Suppressor macrophage (primary cell): ENCODE results near the gene SMIM12.

Experiments
- DNase-seq, 4 experiments: peaks; one replicate each; pipeline ENCODE4 v3.0.0-alpha.2; 2020 to 2022
- total RNA-seq, 17 experiments: gene quantifications; one replicate each; lab custom pipeline; 2026; ENCODE audit warnings: mixed read lengths in 6 of 17, inconsistent platforms in 3 of 17; lab: John Stamatoyannopoulos, UW

Gene SMIM12, protein sequence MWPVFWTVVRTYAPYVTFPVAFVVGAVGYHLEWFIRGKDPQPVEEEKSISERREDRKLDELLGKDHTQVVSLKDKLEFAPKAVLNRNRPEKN
- 34.8 to 64.9 (median 47.2) reads per million in 17 experiments for total RNA-seq

GRCh38 chr1:34859446-34860200 is at the start of gene SMIM12:
TSS of gene SMIM12 (minus strand) at chr1:34859749. CDS start at chr1:34855977, 3,772 bp downstream.
- peak; percentile 96 to 98 (median 98) for DNase-seq

- DNase-seq = no peak
These were observed 48.8 kb upstream of the SMIM12 start for GRCh38 chr1:34908369-34908768.

- DNase-seq = no peak
These were observed 48.0 kb upstream of the SMIM12 start for GRCh38 chr1:34907487-34908090.

DNA sequence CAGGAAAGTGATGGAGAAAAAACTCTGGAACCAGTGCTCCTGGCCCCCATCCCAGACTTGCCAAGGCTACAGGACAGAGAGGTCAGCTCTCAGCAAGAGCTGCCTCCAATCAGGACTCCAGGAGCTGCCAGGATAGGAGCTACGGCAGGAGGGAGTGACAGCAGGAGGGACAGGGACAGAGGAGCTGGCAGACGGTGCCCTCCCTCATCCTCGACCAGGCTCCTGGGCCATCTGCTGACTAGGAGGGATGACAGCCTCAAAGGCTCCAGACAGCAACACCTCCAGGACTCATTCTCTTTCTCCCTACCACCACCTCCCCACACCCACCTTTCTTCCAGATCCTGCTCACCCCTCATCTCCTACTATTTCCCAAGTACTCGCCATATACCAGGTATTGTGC is 47.2 kb upstream of the SMIM12 start:
- no peak for DNase-seq

- no peak for DNase-seq
These were observed 46.7 kb upstream of the SMIM12 start for GRCh38 chr1:34906222-34906621.

GRCh38 chr1:34905098-34905459 is 45.5 kb upstream of the SMIM12 start:
- DNase-seq = no peak

DNA sequence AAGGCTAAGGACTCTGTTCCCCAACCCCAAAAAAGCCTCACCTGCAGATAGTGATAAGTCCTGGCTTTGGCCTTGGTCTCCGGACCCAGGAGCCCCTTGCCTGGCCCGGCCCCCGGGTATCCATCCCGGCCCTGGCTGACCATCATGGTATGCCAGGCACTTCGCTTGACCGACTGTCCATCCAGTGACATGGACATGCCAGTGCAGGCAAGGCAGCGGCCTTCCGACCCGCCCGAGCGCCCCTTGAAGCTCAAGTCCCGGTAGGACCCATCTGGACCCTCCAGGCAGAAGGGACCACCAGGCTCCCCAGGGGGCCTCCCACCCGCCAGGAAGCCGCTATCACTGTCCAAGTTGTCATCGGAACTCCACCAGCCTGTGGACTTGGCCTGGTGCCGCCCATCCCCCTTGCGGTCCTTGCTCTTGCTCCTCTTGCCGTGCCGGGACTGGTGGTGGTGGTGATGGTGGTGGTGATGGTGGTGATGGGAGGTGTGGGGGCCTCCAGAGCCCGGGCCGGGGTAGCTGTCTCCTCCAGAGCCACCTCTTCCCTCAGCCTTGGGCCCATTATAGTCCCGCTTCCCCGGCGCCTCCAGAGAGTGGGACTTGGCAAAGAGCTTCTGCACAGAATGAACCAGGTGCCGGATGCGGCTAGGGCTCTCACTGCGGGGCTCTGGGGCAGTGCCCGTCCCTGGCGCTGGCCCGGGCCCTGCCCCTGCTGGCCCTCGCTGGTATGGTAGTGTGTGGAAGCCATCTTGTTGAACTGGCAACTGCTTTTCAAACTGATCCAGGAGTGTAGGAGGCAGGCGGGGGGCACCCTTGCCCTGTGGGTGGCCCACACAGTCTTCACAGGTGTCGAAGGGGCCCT is 44.9 kb upstream of the SMIM12 start:
- DNase-seq = no peak

DNA sequence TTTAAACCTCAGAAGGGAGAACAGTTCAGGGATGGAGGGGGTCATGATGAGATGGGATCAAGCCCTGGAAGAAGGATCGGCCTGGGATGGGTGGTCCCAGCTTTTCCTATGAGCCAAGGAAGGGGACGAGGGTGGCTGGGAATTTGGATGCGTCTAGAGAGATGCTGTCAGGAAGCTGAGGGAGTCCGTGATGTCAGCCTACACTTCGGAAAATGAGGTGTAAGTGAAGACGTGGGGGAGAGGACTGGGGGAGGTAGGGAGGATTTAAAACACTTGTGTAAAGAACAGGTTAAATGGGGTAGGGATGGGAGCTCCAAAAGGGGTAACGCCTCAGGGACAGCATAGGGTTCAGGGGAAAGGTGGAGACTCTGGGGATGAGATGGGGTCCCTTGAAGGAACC is 42.4 kb upstream of the SMIM12 start:
- DNase-seq = no peak

DNA sequence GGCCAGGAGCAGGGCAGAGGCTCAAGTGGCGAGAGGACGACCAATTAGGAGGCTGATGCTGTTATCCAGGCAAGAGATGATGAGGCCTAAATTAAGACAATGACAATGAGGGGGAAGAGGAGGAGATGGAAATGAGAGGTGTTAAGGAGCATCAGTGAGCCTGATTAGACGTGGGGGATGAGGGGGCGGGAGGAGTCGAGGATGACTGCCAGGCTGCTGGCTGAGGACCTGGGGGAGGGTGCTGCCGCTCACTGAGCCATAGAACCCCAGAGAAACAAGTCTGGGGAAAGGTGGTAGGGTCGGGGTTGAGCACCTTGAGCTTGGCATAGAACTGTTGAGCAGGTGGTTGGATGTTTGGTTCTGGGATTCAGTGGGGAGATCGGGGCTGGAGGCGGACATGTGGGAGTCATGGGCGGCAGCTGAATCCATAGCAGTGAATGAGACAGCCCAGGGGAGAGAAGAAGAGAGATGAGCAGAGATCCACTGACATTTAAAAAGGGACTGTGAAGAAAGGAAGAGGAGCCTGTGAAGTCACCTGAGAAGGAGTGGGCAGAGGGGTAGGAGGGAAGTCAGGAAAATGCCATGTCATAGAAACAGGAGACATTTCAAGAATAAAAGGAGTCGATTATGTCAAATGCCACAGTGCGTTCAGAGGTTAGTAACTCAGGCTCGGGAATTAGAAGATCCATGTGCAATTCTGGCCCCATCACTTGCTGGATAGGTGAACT is 41.4 kb upstream of the SMIM12 start:
- DNase-seq = no peak

- DNase-seq = no peak
These were observed 40.4 kb upstream of the SMIM12 start for GRCh38 chr1:34899906-34900305.

DNA sequence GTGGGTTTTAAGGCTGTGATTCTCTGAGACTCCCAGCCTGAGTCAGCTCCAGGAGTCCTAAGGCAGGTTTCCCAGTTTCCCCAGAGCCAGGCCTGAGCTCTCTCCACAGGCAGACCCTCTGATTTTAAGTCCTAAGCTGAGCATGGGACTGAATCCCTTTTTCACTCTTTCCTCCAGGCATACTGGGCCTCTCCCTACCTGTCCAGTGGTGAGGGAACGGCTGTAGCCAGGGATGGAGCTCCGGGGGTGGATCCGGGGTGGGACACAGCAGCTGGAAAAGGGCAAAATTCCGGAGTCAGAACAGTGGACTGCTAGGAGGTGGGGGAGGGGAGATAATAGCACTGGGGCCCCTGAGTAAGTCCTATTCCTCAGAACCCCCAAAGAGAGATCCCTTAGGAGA is 39.9 kb upstream of the SMIM12 start:
- DNase-seq = no peak

- no peak for DNase-seq
These were observed 38.8 kb upstream of the SMIM12 start for GRCh38 chr1:34898330-34898761.

DNA sequence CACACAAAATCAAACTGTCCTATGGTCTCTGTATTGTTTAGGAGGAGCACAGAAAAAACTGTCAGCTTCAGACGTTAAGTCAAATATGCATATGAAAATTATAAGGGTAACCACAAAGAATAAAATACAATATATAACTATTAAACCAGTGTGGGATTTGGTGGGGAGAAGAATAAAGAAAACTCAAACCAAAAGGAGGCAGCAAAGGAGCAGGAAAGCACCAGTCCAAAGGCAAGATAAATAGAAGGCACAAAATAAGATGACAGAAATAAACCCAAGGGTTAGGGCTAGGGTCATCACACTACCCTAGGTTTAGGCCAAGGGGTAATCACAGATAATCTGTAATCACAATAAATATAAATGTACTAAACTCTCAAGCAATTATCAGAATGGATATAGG is 37.1 kb upstream of the SMIM12 start:
- DNase-seq = peak in 1 of 4 experiments; percentile 7

- no peak for DNase-seq
These were observed 30.2 kb upstream of the SMIM12 start for GRCh38 chr1:34889705-34890104.

- DNase-seq = no peak
These were observed 28.0 kb upstream of the SMIM12 start for GRCh38 chr1:34887593-34887992.

GRCh38 chr1:34885405-34886247 is 26.1 kb upstream of the SMIM12 start:
- peak in 1 of 4 experiments; percentile 20 for DNase-seq

DNA sequence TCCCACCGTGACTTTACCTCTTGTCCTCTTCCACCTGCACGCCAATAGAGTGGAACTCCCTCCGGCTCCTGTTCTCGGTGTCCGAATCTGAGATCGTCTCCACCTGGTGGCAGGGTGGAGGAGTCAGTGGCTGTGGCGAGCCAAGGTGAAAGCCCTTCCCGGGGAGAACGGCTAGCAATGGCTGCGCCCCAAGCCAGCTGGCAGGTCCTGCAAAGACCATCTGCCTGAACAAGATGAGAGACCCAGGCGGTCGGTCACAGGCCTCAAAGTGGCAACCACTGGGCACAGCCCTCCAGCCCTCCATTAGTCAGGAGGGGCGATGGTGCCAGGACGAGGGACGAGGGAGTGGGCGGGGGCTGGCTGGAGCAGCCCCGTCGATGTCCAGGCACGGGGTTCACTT is 25.4 kb upstream of the SMIM12 start:
- DNase-seq = no peak

DNA sequence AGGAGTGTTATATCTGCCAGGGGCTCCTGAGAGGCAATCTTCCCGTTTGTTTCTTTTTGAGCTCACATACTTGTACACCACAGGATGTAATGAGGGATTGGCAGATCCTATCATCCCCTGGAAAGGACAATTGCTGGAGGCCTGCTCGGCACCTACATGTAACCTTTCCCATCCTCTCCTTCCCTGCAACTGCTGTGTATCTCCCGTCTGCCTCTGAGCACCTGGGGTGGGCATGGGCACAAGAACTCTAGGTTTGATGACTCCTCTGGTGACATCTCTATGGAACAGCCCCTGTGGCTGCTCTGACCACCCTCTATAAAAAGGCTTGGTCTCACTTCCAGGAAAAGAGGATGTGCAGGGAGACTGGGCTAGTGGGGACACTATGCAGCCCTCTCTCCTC is 25.0 kb upstream of the SMIM12 start:
- no peak for DNase-seq

- no peak for DNase-seq
These were observed 19.7 kb upstream of the SMIM12 start for GRCh38 chr1:34879230-34879629.

GRCh38 chr1:34876406-34876805 is 16.9 kb upstream of the SMIM12 start:
- DNase-seq = no peak

DNA sequence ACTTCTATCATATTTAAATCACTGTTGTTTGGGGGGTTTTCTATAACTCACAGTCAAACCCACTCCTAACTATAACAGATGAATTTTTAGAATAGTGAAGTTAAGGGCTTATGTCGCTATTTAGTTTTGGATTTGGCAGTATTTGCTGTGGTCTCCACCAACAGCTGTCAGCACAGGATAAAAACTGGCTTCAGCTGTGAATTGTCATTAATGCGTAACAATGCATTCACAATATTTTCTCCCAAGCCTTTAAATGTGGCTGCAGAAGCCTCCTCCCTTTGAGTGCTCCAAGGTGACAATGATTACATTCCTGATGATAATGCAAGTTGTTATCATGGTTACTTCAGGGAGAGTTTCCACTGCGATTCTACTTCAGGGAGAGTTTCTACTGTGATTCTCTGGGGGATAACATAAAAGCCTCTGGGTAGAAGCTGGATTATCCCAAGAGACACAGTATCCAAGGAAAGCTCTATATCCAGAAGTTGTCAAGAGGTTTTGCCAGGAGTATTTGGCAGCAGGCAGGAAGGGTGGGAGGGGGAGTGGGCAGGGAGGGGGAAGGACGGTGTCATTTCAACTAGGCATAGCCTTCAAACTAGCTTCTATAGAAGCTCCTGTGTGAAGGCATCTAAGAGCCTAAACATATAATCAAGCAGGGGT is 14.9 kb upstream of the SMIM12 start:
- no peak for DNase-seq
